Adrenal gland (tissue), 12 donors: ENCODE measurements around the gene GIPR. TPM values are rescaled to one million over a fixed set of nuclear protein-coding genes. Genes with fewer than 3 reads are reported as not detected.
"Not testable (repeated sequence)": the region's sequence is repeated elsewhere in the genome, so short reads cannot be mapped to it uniquely, and the experiment has no call there.

Source experiments
- DNase-seq, 7 donors: peaks; one replicate each; pipeline ENCODE4 v3.0.0-alpha.2; 2019 to 2020
- H3K27ac ChIP-seq, 5 donors: fragments of 200-600 bp; sonication (generic) in 4 of 5; 1 replicate in 3 of 5; 2 replicates in 2 of 5; pipeline versions ENCODE4 v1.5.1 to v1.8.0; 2016 to 2020; ENCODE audit warnings: mild to moderate bottlenecking in 1 of 5
- H3K27me3 ChIP-seq: fragments of 200-600 bp; 2 replicates; pipeline ENCODE4 v1.8.0; 2021
- H3K36me3 ChIP-seq, 2 donors: fragments of 200-600 bp; replicated peaks in 1 of 2; 1 replicate in 1 of 2; 2 replicates in 1 of 2; pipeline versions ENCODE4 v1.5.1 to v1.8.0; 2018 to 2022
- H3K4me1 ChIP-seq, 2 donors: fragments of 200-600 bp; replicated peaks in 1 of 2; 1 replicate in 1 of 2; 2 replicates in 1 of 2; pipeline versions ENCODE4 v1.5.1 to v1.8.0; 2018 to 2021
- H3K4me3 ChIP-seq, 4 donors: fragments of 200-600 bp; sonication (generic) in 3 of 4; one replicate each; pipeline ENCODE4 v1.5.1; 2016 to 2018
- H3K9me3 ChIP-seq, 3 donors: fragments of 200-600 bp; sonication (generic) in 1 of 3; replicated peaks in 1 of 3; 1 replicate in 2 of 3; 2 replicates in 1 of 3; pipeline versions ENCODE4 v1.5.1 to v1.8.0; 2016 to 2021
- CTCF ChIP-seq, 6 experiments: fragments of 450-650 bp in 4 of 6; fragments of 200-600 bp in 2 of 6; sonication (generic) in 1 of 6; IDR thresholded peaks; 1 replicate in 5 of 6; 2 replicates in 1 of 6; pipeline versions ENCODE4 v1.5.1 to v1.8.0; 2016 to 2021; ENCODE audit warnings: antibody characterized with exemption in 6 of 6, mild to moderate bottlenecking in 2 of 6, moderate library complexity in 1 of 6
- POLR2A ChIP-seq, 2 donors: fragments of 450-650 bp; IDR thresholded peaks; one replicate each; pipeline ENCODE4 v1.6.1; 2017; ENCODE audit warnings: antibody characterized with exemption in 2 of 2, mild to moderate bottlenecking in 2 of 2, moderate library complexity in 1 of 2
- WGBS, 4 donors: extraction: QIAGEN DNeasy Blood & Tissue Kit in 2 of 4; methylation state at CpG; one replicate each; pipeline versions ENCODE4 v1.1.5 to v1.1.7; 2013 to 2017; 5-methylcytosine and 5-hydroxymethylcytosine counted together
- intact Hi-C, 2 donors: fragments of 100-400 bp; cut with DNase I; formaldehyde crosslinking; loops; one replicate each; pipeline versions ENCODE4 v1.14.1 to v1.15.0; 2022 to 2023
- polyA plus RNA-seq, 3 donors: library from polyadenylated mRNA; stranded (reverse); fragments of 200-250 nt in 2 of 3; fragments of 350-450 nt in 1 of 3; fragmentation: Illumina TruSeq in 1 of 3; extraction: RNeasy Lipid Tissue Mini Kit (QIAGEN cat#74804) in 1 of 3; gene quantifications; one replicate each; pipeline ENCODE4 v1.2.3, GENCODE V29; 2013 to 2014
- total RNA-seq, 9 donors: library from RNA; depleted of rRNA in 4 of 9; stranded (reverse); fragments of >200 nt in 4 of 9; fragments of 120-200 nt in 1 of 9; fragmentation: NEBNext Ultra II Directional in 1 of 9; extraction: Animal tissue kit (Norgen Biotek cat#: 25700) in 1 of 9; gene quantifications; one replicate each; pipeline versions ENCODE4 v1.1.0 to v1.2.4, GENCODE V29; 2013 to 2023
- donor health status: healthy with polysubstance abuse.
- donor health status: Bipolar disorder and iron deficiency.
- donor health status: DM: yes; HTN: yes; CAD: no.
- donor health status: DM: no; HTN: no; CAD: no.
- donor health status: DM: no; HTN: no; CAD: no.
- donor health status: DM: yes; HTN: yes; CAD: no.

GIPR gene
- total and polyA plus RNA-seq, 12 donors: 0.28 to 1.8 (median 0.83) TPM; not detected in 4

DNA sequence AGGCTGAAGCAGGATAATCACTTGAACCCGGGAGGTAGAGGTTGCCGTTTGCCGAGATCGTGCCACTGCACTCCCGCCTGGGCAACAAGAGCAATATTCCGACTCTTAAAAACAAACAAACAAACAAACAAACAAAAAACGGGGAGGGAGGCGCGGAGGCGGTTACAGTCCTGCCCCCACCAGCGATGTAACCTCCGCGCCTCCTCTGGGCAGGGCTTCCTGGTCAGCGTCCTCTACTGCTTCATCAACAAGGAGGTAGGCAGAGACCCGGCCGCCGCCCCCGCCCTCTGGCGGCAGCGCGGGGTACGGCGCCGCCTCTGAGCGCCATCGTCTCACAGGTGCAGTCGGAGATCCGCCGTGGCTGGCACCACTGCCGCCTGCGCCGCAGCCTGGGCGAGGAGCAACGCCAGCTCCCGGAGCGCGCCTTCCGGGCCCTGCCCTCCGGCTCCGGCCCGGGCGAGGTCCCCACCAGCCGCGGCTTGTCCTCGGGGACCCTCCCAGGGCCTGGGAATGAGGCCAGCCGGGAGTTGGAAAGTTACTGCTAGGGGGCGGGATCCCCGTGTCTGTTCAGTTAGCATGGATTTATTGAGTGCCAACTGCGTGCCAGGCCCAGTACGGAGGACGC is 13.5 kb downstream of the GIPR start:
- Histone ChIP-seq H3K27me3 (peaks cover 10% of the 10 kb centered on the region), H3K27ac (peak overlapping the region in 4 of 5 donors; percentile 68 to 94 (median 83)), H3K4me1 (peaks cover 13% of the 10 kb centered on the region in 2 donors), H3K4me3 (peak overlapping the region in 2 of 4 donors; percentile 4 to 56), H3K9me3 (no peaks in the 10 kb centered on the region), H3K36me3 (peaks cover 0 to 15% of the 10 kb centered on the region in 2 donors)
- intact Hi-C loops: no loop called here
- DNase-seq: peak; percentile 83 to 96 (median 88)
- peak; percentile 42 to 61 for TF ChIP-seq POLR2A (IDR thresholded peaks at IDR 0.05)
- TF ChIP-seq CTCF (IDR thresholded peaks at IDR 0.05): peak; percentile 86 to 98 (median 94)
- 2 to 5% (median 3%) methylated on average over 15 to 51 of the region's 51 CpGs for WGBS, 4 donors

GRCh38 chr19:45682117-45682516 is 14.1 kb downstream of the GIPR start:
- peaks cover 9 to 13% of the 10 kb centered on the region in 2 donors for H3K4me1 ChIP-seq
- intact Hi-C loops: no loop called here
- WGBS, 4 donors: 65 to 73% (median 70%) methylated on average over 8 of the region's 8 CpGs
- TF ChIP-seq POLR2A (IDR thresholded peaks at IDR 0.05) (no peak), CTCF (IDR thresholded peaks at IDR 0.05) (no peak)
- H3K9me3 ChIP-seq: no peaks in the 10 kb centered on the region
- peak overlapping the region in 1 of 4 donors; percentile 56 for H3K4me3 ChIP-seq
- peaks cover 0 to 21% of the 10 kb centered on the region in 2 donors for H3K36me3 ChIP-seq
- H3K27ac ChIP-seq: peak overlapping the region in 4 of 5 donors; percentile 68 to 94 (median 83)
- peaks cover 6% of the 10 kb centered on the region for H3K27me3 ChIP-seq
- DNase-seq: no peak

GRCh38 chr19:45682908-45683307 is 14.9 kb downstream of the GIPR start:
- no peak for DNase-seq
- WGBS, 4 donors: 71 to 82% (median 77%) methylated on average over 5 of the region's 5 CpGs
- H3K9me3 ChIP-seq: no peaks in the 10 kb centered on the region
- H3K36me3 ChIP-seq: peaks cover 0 to 29% of the 10 kb centered on the region in 2 donors
- no peak overlapping the region for H3K4me3 ChIP-seq
- intact Hi-C loops: no loop called here
- peaks cover 3 to 9% of the 10 kb centered on the region in 2 donors for H3K4me1 ChIP-seq
- no peak for TF ChIP-seq CTCF (IDR thresholded peaks at IDR 0.05)
- no peak for TF ChIP-seq POLR2A (IDR thresholded peaks at IDR 0.05)
- H3K27ac ChIP-seq: no peak overlapping the region
- peaks cover 1% of the 10 kb centered on the region for H3K27me3 ChIP-seq

DNA sequence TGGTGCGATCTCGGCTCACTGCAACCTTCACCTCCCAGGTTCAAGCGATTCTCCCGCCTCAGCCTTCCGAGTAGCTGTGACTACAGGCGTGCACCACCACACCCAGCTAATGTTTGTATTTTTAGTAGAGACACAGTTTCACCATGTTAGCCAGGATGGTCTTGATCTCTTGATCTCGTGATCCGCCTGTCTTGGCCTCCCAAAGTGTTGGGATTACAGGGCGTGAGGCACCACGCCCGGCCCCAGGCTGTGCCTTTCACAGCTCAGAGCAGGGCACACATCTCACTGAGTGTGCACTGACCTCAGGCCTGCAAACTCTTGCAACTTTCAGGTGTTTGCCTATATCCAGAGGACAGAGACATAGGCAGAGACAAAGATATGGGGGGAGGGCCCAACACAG is 17.0 kb downstream of the GIPR start:
- DNase-seq, H3K9me3 ChIP-seq, H3K27ac ChIP-seq, H3K27me3 ChIP-seq, intact Hi-C loops, H3K4me1 ChIP-seq, H3K4me3 ChIP-seq: not testable (repeated sequence)
- WGBS, 4 donors: 76 to 98% (median 87%) methylated on average over 11 of the region's 11 CpGs
- peaks cover 0 to 37% of the 10 kb centered on the region in 2 donors for H3K36me3 ChIP-seq

DNA sequence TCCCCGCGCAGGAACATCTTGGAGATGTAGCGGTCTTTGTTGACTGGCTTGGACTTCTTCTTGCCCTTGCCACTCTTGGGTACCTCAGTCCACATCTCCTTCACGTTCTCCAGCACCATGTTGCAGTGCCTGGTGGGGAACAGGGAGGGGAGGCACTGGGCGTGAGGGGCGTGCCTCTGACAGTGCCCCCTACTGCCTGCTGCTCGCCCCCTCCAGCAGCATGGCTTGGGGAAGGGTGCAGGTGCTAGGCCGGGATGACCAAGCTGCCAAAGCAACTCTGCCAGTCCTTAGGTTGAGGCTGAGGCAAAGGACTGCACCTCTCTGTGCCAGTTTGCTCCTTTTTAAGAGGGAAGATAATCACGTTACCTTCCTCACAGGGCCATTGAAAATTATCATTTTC is 19.6 kb downstream of the GIPR start:
- H3K36me3 ChIP-seq: peaks cover 0 to 37% of the 10 kb centered on the region in 2 donors

More for the DNA sequence above, 19.6 kb downstream of the GIPR start:
- Histone ChIP-seq H3K9me3 (no peaks in the 10 kb centered on the region), H3K27me3 (no peaks in the 10 kb centered on the region), H3K4me1 (peaks cover 8 to 10% of the 10 kb centered on the region in 2 donors), H3K4me3 (no peak overlapping the region), H3K27ac (no peak overlapping the region)
- 88 to 96% (median 91%) methylated on average over 5 to 9 of the region's 9 CpGs for WGBS, 4 donors
- TF ChIP-seq CTCF (IDR thresholded peaks at IDR 0.05) (no peak), POLR2A (IDR thresholded peaks at IDR 0.05) (no peak)
- no peak for DNase-seq
- intact Hi-C loops: no loop called here
